GM19193 (cell line): ENCODE measurements around the gene ARHGEF2.

Source experiments
- POLR2A ChIP-seq: IDR thresholded peaks from 4 replicates; pipeline ENCODE4 v1.6.1; 2011; ENCODE audit not compliant: insufficient read depth, insufficient read length; ENCODE audit errors: extremely low read depth

The ARHGEF2 gene

DNA sequence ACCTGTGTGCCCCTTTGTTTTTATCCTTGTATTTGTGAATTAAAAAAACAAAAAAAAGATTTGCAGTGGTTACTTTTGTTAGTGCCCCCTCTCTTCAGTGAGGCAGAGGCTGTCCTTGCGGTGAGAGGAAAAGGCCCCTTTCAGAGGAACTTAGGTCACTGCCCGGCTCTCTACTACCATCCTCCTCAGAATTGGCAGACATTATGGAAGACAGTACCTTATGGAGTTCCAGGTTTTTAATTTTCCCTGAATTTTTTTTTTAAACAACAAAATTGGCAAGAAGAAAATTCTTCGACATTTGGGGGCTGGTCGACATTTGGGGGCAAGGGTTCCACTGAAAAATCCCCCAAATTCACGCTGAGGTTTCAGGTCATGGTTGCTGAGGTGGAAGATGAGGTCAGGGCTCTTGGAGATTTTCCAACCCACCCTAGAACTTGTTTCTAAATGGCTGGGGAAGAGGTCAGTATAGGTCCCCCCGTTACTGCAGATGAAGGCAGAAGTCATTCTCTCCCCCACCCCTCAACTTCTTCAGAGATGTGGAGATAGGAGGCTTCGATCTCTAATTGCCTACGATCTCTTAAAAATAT is 31.6 kb downstream of the ARHGEF2 start:
- no peak for TF ChIP-seq POLR2A

- no peak for TF ChIP-seq POLR2A
These were observed 33.9 kb downstream of the ARHGEF2 start for GRCh38 chr1:155944444-155944799.

- TF ChIP-seq POLR2A: no peak
These were observed 35.7 kb downstream of the ARHGEF2 start for GRCh38 chr1:155942578-155943141.

DNA sequence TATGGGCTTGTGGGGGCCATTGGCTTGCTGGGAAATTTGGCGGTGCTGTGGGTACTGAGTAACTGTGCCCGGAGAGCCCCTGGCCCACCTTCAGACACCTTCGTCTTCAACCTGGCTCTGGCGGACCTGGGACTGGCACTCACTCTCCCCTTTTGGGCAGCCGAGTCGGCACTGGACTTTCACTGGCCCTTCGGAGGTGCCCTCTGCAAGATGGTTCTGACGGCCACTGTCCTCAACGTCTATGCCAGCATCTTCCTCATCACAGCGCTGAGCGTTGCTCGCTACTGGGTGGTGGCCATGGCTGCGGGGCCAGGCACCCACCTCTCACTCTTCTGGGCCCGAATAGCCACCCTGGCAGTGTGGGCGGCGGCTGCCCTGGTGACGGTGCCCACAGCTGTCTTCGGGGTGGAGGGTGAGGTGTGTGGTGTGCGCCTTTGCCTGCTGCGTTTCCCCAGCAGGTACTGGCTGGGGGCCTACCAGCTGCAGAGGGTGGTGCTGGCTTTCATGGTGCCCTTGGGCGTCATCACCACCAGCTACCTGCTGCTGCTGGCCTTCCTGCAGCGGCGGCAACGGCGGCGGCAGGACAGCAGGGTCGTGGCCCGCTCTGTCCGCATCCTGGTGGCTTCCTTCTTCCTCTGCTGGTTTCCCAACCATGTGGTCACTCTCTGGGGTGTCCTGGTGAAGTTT is 36.4 kb downstream of the ARHGEF2 start:
- peak; percentile 45 for TF ChIP-seq POLR2A

DNA sequence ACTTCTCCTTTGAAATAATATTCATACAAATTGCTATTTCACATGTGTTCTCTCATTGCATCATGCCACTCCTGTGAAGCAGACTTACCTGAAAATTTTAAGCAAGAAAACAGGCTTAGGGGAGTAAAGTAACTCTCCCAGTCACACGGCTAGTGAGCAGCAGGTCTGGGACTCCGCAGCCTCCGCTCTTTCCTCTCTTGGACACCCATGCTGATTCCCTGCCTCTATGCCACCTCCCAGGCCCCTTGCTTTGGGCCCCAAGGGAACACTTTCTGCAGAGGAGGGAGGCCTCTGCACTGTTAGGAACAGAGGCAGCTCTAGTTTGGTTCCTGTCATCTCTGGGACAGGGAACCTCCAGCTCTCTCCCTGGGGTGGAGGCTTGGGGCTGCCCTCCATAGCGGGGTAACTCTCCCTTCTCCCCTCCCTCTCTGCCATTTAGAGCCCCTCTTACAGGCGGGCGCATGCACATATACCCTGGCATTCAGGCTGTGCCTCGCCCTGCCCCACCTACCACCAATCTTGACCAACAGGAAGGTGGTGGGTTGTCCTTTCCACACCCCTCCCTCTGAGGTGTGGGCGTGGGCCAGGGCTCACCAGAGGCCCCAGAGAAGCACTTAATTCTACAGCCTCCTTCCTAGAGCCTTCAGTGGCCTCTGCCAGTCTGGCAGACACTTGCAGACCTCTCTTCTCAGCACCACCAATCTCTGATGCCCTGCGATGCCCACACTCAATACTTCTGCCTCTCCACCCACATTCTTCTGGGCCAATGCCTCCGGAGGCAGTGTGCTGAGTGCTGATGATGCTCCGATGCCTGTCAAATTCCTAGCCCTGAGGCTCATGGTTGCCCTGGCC is 37.1 kb downstream of the ARHGEF2 start, which contains the start of gene RXFP4:
TSS of gene RXFP4 (plus strand) at position 646 of the 852 bp plus-strand sequence. CDS start at position 718, 72 bp downstream.
- TF ChIP-seq POLR2A: peak; percentile 37

GRCh38 chr1:155940482-155940992 is 37.8 kb downstream of the ARHGEF2 start:
- TF ChIP-seq POLR2A: no peak

GRCh38 chr1:155938220-155938627 is 40.1 kb downstream of the ARHGEF2 start:
- no peak for TF ChIP-seq POLR2A

GRCh38 chr1:155934936-155935590 is 43.3 kb downstream of the ARHGEF2 start:
- TF ChIP-seq POLR2A: no peak

DNA sequence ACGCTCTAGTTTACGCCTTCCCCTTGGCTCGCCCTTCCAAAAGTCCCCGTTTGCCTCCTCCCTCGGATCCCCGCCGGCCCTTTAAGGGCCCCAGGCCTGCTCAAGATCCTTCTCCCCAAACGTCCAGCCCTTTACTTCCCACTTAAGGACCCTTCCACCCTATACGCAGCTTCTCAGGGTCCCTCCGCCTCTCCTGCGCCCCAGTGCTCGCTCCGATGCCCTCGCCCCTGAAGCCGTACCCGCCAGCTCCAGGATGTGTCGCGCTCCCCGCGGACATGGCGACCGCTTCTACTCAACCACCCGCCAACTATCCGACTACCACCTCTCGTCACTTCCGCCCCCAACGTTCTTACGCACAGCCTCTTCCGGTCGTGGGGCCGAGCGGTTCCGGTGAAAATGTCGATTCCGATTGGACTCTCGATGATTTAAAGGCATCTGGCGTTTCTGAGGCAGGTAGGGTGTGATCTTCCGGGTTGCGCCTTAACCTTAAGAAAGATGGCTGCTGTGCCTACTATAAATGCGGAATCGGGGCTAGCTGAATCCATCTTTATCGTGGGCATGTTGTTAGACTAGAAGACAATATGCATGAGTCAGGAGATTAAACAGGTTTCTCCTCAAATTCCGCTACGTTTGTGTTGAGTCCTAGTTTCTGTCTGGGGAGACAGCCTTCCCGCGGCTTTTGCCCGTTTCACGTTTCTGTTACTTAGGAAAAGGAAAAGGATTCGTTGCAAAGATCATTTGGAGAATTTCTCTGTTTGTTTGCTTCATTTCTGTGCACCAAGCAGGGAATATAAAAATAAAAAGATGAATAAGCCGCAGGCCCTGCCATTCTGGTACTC is 44.0 kb downstream of the ARHGEF2 start, which contains the start of gene KHDC4:
TSS of gene KHDC4 (minus strand) at position 317 of the 839 bp plus-strand sequence. CDS start at position 277, 40 bp downstream.
- TF ChIP-seq POLR2A: peak; percentile 98

DNA sequence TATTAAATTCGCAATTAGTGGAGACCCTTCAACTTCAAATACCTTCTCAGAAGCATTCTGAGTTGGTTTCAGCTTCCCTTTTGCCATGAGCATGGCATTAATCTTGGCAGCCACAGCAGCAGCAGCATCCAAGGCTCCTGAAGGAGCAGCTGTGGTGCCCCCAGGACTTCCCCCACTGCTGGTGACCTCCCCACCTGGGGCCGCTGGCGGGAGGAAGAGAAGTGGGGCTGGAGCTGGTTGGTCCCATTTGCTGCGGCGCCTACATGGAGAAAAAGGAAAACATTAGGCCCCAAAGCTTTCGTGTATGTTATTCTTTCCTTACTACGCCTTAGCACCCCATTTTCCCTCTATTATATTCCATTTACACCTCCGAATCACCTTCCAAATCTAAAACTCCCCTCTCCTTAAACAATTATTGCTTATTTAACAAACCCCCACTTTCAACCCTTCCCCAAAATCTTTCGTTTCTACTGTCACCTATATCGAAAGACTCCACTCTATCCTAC is 44.7 kb downstream of the ARHGEF2 start:
- no peak for TF ChIP-seq POLR2A

- no peak for TF ChIP-seq POLR2A
These were observed 45.9 kb downstream of the ARHGEF2 start for GRCh38 chr1:155932487-155932886.

DNA sequence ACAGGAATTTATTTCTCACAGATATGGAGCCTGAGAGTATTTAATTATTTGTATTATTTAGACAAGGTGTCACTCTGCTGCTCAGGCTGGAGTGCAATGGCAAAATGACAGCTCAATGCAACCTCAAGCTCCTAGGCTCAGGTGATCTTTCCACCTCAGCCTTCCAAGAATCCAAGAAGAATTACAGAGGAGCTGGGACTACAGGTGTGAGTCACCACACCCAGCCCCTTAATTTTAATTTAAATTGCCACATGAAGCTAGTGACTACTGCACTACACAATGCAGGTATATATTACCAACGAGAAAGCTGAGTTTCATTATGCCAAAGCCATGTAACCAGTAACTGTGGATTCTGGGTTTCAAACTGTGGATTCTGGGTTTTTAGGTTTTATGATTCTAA is 46.3 kb downstream of the ARHGEF2 start:
- no peak for TF ChIP-seq POLR2A

DNA sequence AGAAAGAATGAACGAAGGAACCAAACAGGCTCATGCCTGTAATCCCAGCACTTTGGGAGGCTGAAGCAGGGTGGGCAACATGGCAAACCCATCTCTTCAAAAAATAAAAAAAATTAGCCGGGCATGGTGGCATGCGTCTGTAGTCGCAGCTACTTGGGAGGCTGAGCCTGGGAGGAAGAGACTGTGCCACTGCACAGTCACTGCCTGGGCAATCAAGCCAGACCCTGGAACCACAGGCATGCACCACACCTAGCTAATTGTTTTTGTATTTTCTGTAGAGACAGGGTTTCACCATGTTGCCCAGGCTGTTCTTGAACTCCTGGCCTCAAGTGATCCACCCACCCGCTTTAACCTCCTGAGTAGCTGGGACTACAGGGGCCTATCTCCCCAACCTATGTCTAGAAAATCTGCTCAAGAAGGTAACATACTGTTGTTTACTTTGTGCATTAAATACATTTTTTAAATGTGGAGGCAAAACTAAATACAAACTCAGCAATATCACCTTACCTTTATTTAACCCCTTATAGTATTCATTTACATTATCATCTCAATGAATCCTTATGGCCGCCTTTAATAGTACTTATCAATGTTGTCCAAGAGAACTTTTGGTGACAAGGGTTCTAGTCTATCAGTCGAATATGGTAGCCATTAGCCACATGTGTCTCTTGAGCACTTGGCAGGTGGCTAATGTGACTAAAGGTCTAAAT is 46.9 kb downstream of the ARHGEF2 start:
- no peak for TF ChIP-seq POLR2A
